ENCODE data around the gene BCAS3. TPM values are rescaled to one million over a fixed set of nuclear protein-coding genes. Genes with fewer than 3 reads are reported as not detected.

Gene BCAS3
- total RNA-seq, 1 donor from 2014 or later: 35.7 TPM

- Mint-ChIP-seq H3K4me3 (ENCODE audit: unreplicated experiment) (peak overlapping the region; percentile 60), H3K9me3 (ENCODE audit: unreplicated experiment) (no peaks in the 10 kb centered on the region), H3K27ac (ENCODE audit: unreplicated experiment) (no peak overlapping the region), H3K27me3 (ENCODE audit: unreplicated experiment) (no peaks in the 10 kb centered on the region), H3K36me3 (ENCODE audit: unreplicated experiment) (peaks cover 9% of the 10 kb centered on the region), H3K4me1 (ENCODE audit: unreplicated experiment) (peaks cover 18% of the 10 kb centered on the region)
- no peak for TF ChIP-seq CTCF (IDR thresholded peaks at IDR 0.05)
- DNase-seq (ENCODE audit: extremely low spot score, unreplicated experiment): no peak
Measured at GRCh38 chr17:61408151-61409041, 730.7 kb downstream of the BCAS3 start.

DNA sequence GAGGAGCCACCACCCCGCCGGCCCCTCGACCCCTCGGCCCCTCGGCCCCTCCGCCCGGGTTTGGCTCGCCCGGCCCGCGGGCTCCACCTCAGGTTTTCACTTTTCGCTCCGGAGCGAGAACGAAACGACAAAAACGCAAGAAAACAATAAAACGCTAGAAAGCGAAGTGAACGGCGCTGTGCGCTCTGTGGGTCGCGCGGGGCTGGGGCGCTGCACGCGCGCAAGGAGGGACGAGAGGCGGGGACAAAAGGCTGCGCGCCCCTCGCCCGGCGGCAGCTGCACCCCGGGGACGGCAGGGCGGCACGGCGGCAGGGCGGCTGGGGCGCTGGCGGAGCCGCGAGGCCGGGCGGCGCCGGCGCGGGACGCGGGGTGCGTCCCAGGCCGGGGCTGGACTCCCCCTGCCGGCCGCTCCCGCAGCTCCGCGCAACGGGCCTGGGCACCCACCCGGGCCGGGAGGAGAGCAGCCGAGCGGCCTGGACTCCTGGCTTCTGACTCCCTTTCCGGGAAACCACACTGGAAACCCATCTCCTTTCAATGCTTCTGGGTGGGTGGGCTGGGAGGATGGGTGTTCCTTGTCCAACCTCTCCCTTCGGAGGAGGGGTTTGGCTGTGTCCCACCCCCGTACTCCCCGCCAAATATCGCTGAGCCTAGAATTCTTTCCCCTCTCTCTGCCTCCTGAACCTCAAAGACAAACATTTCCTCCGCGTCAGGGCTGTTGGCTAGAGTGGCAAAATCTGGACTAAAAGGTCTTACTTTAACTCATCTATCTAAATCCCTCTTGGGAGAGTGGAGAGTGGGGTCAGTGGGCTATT is 731.9 kb downstream of the BCAS3 start:
- Mint-ChIP-seq H3K27ac (ENCODE audit: unreplicated experiment) (no peak overlapping the region), H3K27me3 (ENCODE audit: unreplicated experiment) (no peaks in the 10 kb centered on the region), H3K36me3 (ENCODE audit: unreplicated experiment) (peaks cover 2% of the 10 kb centered on the region), H3K4me3 (ENCODE audit: unreplicated experiment) (peak overlapping the region; percentile 71), H3K4me1 (ENCODE audit: unreplicated experiment) (peaks cover 19% of the 10 kb centered on the region), H3K9me3 (ENCODE audit: unreplicated experiment) (no peaks in the 10 kb centered on the region)
- TF ChIP-seq CTCF (IDR thresholded peaks at IDR 0.05): peak; percentile 60
- DNase-seq (ENCODE audit: extremely low spot score, unreplicated experiment): no peak

DNA sequence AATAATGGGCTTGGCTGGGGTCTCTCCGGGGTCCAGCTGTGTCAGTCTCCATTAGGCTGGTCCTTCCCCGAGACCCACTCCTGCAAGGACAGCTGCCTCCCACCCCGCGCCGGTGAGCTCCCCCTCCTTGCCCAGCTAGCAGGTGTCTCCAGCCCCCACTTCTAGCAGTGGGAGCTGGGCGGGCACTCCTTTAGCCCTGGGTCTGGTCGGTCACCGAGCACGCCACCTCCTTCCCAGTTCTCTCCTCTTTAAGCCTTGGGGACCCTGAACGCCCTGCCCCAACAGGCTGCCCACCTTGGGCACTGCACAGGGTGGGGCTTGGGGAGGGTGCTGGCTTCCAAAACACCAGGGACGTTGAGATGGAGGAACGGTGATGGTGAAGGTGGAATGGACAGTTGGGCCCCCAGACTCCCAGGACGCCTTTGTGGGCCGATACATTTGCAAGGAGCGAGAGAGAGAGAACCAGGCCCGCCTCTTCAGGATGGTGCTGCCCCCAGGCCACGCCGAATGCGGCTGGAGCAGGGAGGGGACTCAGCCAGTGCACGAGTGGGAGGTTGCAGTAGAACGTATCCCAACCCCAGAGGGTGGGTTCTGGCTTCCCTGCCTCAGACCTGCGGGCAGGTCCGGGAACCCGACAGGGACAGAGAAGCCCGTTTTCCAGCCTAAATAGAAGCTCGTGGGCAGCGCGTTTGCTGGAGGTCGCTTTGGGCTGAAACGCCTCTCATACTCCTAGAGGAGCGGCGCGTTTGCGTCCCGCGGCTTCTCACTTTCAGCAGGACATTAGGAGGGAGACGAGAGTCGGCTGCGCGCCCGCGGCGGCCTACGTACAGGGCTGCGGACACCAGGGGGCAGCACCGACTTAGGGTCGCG is 732.7 kb downstream of the BCAS3 start:
- peak; percentile 45 for TF ChIP-seq CTCF (IDR thresholded peaks at IDR 0.05)
- Mint-ChIP-seq H3K27me3 (ENCODE audit: unreplicated experiment) (no peaks in the 10 kb centered on the region), H3K9me3 (ENCODE audit: unreplicated experiment) (no peaks in the 10 kb centered on the region), H3K36me3 (ENCODE audit: unreplicated experiment) (peaks cover 2% of the 10 kb centered on the region), H3K27ac (ENCODE audit: unreplicated experiment) (peak overlapping the region; percentile 34), H3K4me1 (ENCODE audit: unreplicated experiment) (peaks cover 19% of the 10 kb centered on the region), H3K4me3 (ENCODE audit: unreplicated experiment) (peak overlapping the region; percentile 55)
- no peak for DNase-seq (ENCODE audit: extremely low spot score, unreplicated experiment)

DNA sequence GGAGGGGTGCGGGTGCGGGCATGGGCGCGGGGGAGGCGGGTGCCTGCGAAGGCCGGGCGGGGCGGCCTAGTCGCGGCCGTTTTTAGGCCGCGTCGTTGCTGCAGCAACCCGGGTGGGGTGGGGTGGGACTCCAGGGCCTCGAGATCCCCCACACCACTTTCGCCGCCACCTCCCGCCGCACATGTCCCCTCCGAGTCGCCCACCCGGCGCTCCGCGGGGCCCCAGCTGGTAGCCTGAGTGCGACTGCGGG is 733.3 kb downstream of the BCAS3 start:
- Mint-ChIP-seq H3K36me3 (ENCODE audit: unreplicated experiment) (peaks cover 2% of the 10 kb centered on the region), H3K4me3 (ENCODE audit: unreplicated experiment) (no peak overlapping the region), H3K27me3 (ENCODE audit: unreplicated experiment) (no peaks in the 10 kb centered on the region), H3K9me3 (ENCODE audit: unreplicated experiment) (no peaks in the 10 kb centered on the region), H3K4me1 (ENCODE audit: unreplicated experiment) (peaks cover 22% of the 10 kb centered on the region), H3K27ac (ENCODE audit: unreplicated experiment) (no peak overlapping the region)
- no peak for TF ChIP-seq CTCF (IDR thresholded peaks at IDR 0.05)
- no peak for DNase-seq (ENCODE audit: extremely low spot score, unreplicated experiment)
